IMR-90 (cell line): ENCODE measurements around the gene ARHGAP21. TPM values are rescaled to one million over a fixed set of nuclear protein-coding genes. Genes with fewer than 3 reads are reported as not detected.

ENCODE experiments used
- ATAC-seq: fragments of 200-7000 bp; cut with Tn5 transposase; 2 replicates; pipeline ENCODE4 v1.9.1; 2020; ENCODE audit warnings: low read depth, mild to moderate bottlenecking, moderate library complexity
- BruUV-seq: library from RNA; stranded (reverse); fragments of 400-500 nt; replicated peaks from 2 replicates; lab custom pipeline; 2021; lab: Mats Ljungman, UMichigan
- CTCF ChIA-PET: fragments of 300-600 bp; formaldehyde crosslinking; extraction: SDS; loops from one replicate; lab custom pipeline; 2021; ENCODE audit warnings: antibody characterized with exemption; lab: Yijun Ruan, JAX
- POLR2A ChIA-PET: fragments of 300-600 bp; sonication (Branson Sonifier 250); formaldehyde crosslinking; loops from one replicate; lab custom pipeline; 2022; ENCODE audit warnings: antibody characterized with exemption; ENCODE audit not compliant: unreplicated experiment; lab: Charles Lee
- DNase-seq: peaks from one replicate; pipeline ENCODE4 v3.0.0; 2013
- H2AFZ ChIP-seq: replicated peaks from 2 replicates; pipeline ENCODE3; 2013; ENCODE audit warnings: low read length, mild to moderate bottlenecking; ENCODE audit not compliant: poor library complexity
- H2AK5ac ChIP-seq: 2 replicates; pipeline ENCODE4 v1.6.1; 2013; ENCODE audit warnings: low read depth, low read length, inconsistent platforms
- H2AK9ac ChIP-seq: replicated peaks from 2 replicates; pipeline ENCODE3; 2013; ENCODE audit warnings: mild to moderate bottlenecking, low read depth, low read length, moderate library complexity; ENCODE audit not compliant: poor library complexity
- H2BK120ac ChIP-seq: 2 replicates; pipeline ENCODE4 v1.6.1; 2013; ENCODE audit warnings: low read depth, low read length, inconsistent platforms
- H2BK15ac ChIP-seq: 3 replicates; pipeline ENCODE4 v1.6.1; 2013; ENCODE audit warnings: low read depth, low read length, inconsistent platforms
- H2BK20ac ChIP-seq: 2 replicates; pipeline ENCODE4 v1.6.1; 2013; ENCODE audit warnings: low read depth, mild to moderate bottlenecking, inconsistent platforms, low read length, moderate library complexity
- H2BK5ac ChIP-seq: 2 replicates; pipeline ENCODE4 v1.6.1; 2013; ENCODE audit warnings: mild to moderate bottlenecking, low read depth, low read length, inconsistent platforms; ENCODE audit not compliant: poor library complexity, severe bottlenecking
- H3K14ac ChIP-seq: replicated peaks from 2 replicates; pipeline ENCODE4 v1.6.1; 2013; ENCODE audit warnings: low read depth, low read length, inconsistent platforms
- H3K18ac ChIP-seq: 2 replicates; pipeline ENCODE4 v1.6.1; 2013; ENCODE audit warnings: low read depth, low read length, control low read depth
- H3K23ac ChIP-seq: 2 replicates; pipeline ENCODE4 v1.6.1; 2013; ENCODE audit warnings: low read depth, low read length, inconsistent platforms
- H3K27ac ChIP-seq: 2 replicates; pipeline ENCODE4 v1.5.1; 2013; ENCODE audit warnings: mild to moderate bottlenecking, control low read depth, low read length; ENCODE audit not compliant: insufficient read depth
- H3K27me3 ChIP-seq: 2 replicates; pipeline ENCODE4 v1.6.1; 2013; ENCODE audit warnings: low read length; ENCODE audit not compliant: control insufficient read depth, insufficient read depth
- H3K36me3 ChIP-seq: 2 replicates; pipeline ENCODE4 v1.6.1; 2013; ENCODE audit warnings: low read length, mixed read lengths; ENCODE audit not compliant: control insufficient read depth, insufficient read depth
- H3K4ac ChIP-seq: 2 replicates; pipeline ENCODE4 v1.6.1; 2013; ENCODE audit warnings: low read depth, low read length, inconsistent platforms
- H3K4me1 ChIP-seq: 2 replicates; pipeline ENCODE4 v1.6.1; 2013; ENCODE audit warnings: low read length, mixed read lengths; ENCODE audit not compliant: control insufficient read depth, insufficient read depth
- H3K4me2 ChIP-seq: 2 replicates; pipeline ENCODE4 v1.6.1; 2013; ENCODE audit warnings: low read depth, mild to moderate bottlenecking, control low read depth, low read length, moderate library complexity
- H3K4me3 ChIP-seq: 2 replicates; pipeline ENCODE4 v1.5.1; 2013; ENCODE audit warnings: low read depth, mild to moderate bottlenecking, control low read depth, low read length, moderate library complexity; ENCODE audit not compliant: insufficient read depth
- H3K56ac ChIP-seq: 2 replicates; pipeline ENCODE4 v1.6.1; 2013; ENCODE audit warnings: low read length, inconsistent platforms; ENCODE audit not compliant: insufficient read depth; ENCODE audit errors: extremely low read depth
- H3K79me1 ChIP-seq, 2 experiments: 2 replicates each; pipeline ENCODE4 v1.6.1; 2013; ENCODE audit warnings: low read length in 2 of 2, inconsistent platforms in 1 of 2, low read depth in 1 of 2
- H3K9ac ChIP-seq: 2 replicates; pipeline ENCODE4 v1.6.1; 2013; ENCODE audit warnings: low read depth, low read length, control low read depth
- H3K9me1 ChIP-seq: 2 replicates; pipeline ENCODE4 v1.6.1; 2013; ENCODE audit warnings: low read length, inconsistent platforms; ENCODE audit not compliant: insufficient read depth
- H3K9me3 ChIP-seq: 2 replicates; pipeline ENCODE4 v1.6.1; 2013; ENCODE audit warnings: low read length; ENCODE audit not compliant: control insufficient read depth, insufficient read depth
- H4K20me1 ChIP-seq: 2 replicates; pipeline ENCODE4 v1.6.1; 2013; ENCODE audit warnings: low read length, inconsistent platforms; ENCODE audit not compliant: insufficient read depth
- H4K5ac ChIP-seq: 2 replicates; pipeline ENCODE4 v1.6.1; 2013; ENCODE audit warnings: mild to moderate bottlenecking, low read depth, low read length, control low read depth
- H4K8ac ChIP-seq, 2 experiments: 2 replicates each; pipeline ENCODE4 v1.6.1; 2013; ENCODE audit warnings: low read depth in 2 of 2, low read length in 2 of 2, control low read depth in 1 of 2, inconsistent platforms in 1 of 2
- H4K91ac ChIP-seq: 2 replicates; pipeline ENCODE4 v1.6.1; 2013; ENCODE audit warnings: low read depth, low read length, inconsistent platforms; ENCODE audit not compliant: insufficient read depth
- BHLHE40 ChIP-seq: fragments of 150-350 bp; IDR thresholded peaks from 2 replicates; pipeline ENCODE4 v1.6.1; 2016; ENCODE audit warnings: mild to moderate bottlenecking, low read depth, low read length
- CEBPB ChIP-seq: IDR thresholded peaks from 2 replicates; pipeline ENCODE4 v1.6.1; 2012; ENCODE audit warnings: low read depth, low read length, improper control_type of control experiment
- CHD1 ChIP-seq: IDR thresholded peaks from 2 replicates; pipeline ENCODE4 v1.6.1; 2012; ENCODE audit warnings: low read depth, low read length, improper control_type of control experiment
- FOS ChIP-seq: fragments of 150-350 bp; IDR thresholded peaks from 2 replicates; pipeline ENCODE4 v1.6.1; 2016; ENCODE audit warnings: low read depth, low read length
- MAFK ChIP-seq: IDR thresholded peaks from 2 replicates; pipeline ENCODE4 v1.6.1; 2012; ENCODE audit warnings: low read depth, low read length, improper control_type of control experiment
- NFE2L2 ChIP-seq: fragments of 150-350 bp; IDR thresholded peaks from 2 replicates; pipeline ENCODE4 v1.6.1; 2016; ENCODE audit warnings: low read depth, mild to moderate bottlenecking, low read length
- SMC3 ChIP-seq: fragments of 150-350 bp; IDR thresholded peaks from 2 replicates; pipeline ENCODE4 v1.6.1; 2016; ENCODE audit warnings: low read depth, mild to moderate bottlenecking, antibody characterized with exemption, low read length, moderate library complexity
- WGBS, 2 experiments: methylation state at CpG; one replicate each; pipeline versions ENCODE4 v1.1.5 to v1.1.7; 2013; ENCODE audit warnings: missing lambda C conversion rate in 2 of 2; ENCODE audit not compliant: insufficient read length in 1 of 2; ENCODE audit errors: extremely low coverage in 2 of 2; 5-methylcytosine and 5-hydroxymethylcytosine counted together
- dilution Hi-C: fragments of 300-500 bp; cut with HindIII; formaldehyde crosslinking; loops from one replicate; pipeline ENCODE4 v1.14.3; 2018; ENCODE audit warnings: low sequenced_read_pairs; ENCODE audit not compliant: unreplicated experiment
- in situ Hi-C: fragments of 300-500 bp; cut with MboI; formaldehyde crosslinking; loops from 3 replicates; pipeline ENCODE4 v1.14.3; 2019; ENCODE audit warnings: low sequenced_read_pairs, inconsistent platforms, mixed read lengths
- intact Hi-C: fragments of 100-400 bp; cut with micrococcal nuclease; formaldehyde crosslinking; loops from 2 replicates; pipeline ENCODE4 v1.10.0; 2022
- polyA plus RNA-seq, 3 experiments: library from polyadenylated mRNA; depleted of rRNA; stranded (reverse); fragments of >200 nt; gene quantifications; 2 replicates each; pipeline ENCODE4 v1.2.3, GENCODE V29; 2012; ENCODE audit warnings: low replicate concordance in 1 of 3
- total RNA-seq: library from RNA; depleted of rRNA; stranded (reverse); fragments of >200 nt; gene quantifications from 2 replicates; pipeline ENCODE4 v1.2.3, GENCODE V29; 2012
- TF ChIP-seq, protein P1 (sequence below): fragments of 150-350 bp; IDR thresholded peaks from 2 replicates; pipeline ENCODE4 v1.6.1; 2016; ENCODE audit warnings: low read depth, mild to moderate bottlenecking, low read length, moderate library complexity, borderline replicate concordance

ARHGAP21 gene
- total and polyA plus RNA-seq, 2 of the 4 experiments (the other 2 are of a cell fraction), result 43.3 to 94.3 TPM

DNA sequence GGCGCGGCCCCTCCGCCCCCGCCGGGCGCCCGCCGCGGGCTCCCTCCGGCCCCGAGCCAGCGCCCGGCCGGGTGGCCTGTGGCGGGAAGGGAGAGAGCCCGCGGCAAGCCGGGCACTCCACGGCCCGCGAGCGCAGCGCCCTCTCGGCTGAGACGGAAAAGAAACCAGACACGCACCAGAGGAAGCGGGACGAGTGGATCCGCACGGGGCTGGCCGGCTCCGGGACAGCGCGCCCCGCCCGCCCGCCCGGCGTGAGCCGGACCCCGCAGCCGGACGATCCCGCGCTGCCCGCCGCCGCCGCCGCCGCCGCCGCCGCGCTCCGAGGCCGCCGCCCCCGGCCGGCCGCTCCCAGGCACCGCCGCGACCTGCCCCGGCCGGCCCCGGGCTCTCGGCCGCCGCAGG, 300 bp downstream of the ARHGAP21 start:
- ChIA-PET CTCF (interaction anchor here (1.0 kb wide), 1 partner anchor 358 kb away, joined by 3 read pairs; no protein-coding TSS in a partner anchor), POLR2A (interaction anchor here (0.6 kb wide), 1 partner anchor 93 kb away, joined by 3 read pairs; no protein-coding TSS in a partner anchor)
- H3K14ac ChIP-seq, result no peak overlapping the region
- H3K27me3 ChIP-seq, result no peaks in the 10 kb centered on the region
- H3K27ac ChIP-seq, result peak overlapping the region; percentile 84
- dilution Hi-C loops, result no loop called here
- H2AK5ac ChIP-seq, result no peak overlapping the region
- peak overlapping the region; percentile 85; the same call in 1 of the 2 replicates for H3K9ac ChIP-seq
- ATAC-seq, result peak; percentile 4
- H2BK15ac ChIP-seq, result no peak overlapping the region
- H4K20me1 ChIP-seq, result peaks cover 16% of the 10 kb centered on the region
- peak overlapping the region; percentile 90 for H2AFZ ChIP-seq
- H2BK5ac ChIP-seq, result peak overlapping the region; percentile 49
- peak overlapping the region; percentile 58 for H3K4me3 ChIP-seq
- no peak overlapping the region for H3K23ac ChIP-seq
- in situ Hi-C loops, result loop anchor here (25.0 kb wide), 1 partner anchor 239 kb away; the partner anchor contains the start of gene PRTFDC1
- no peak overlapping the region; a peak in 2 of 4 replicates for H4K8ac ChIP-seq
- peaks cover 0 to 11% of the 10 kb centered on the region in 2 experiments; a peak in 2 of 4 replicates for H3K79me1 ChIP-seq
- H3K36me3 ChIP-seq, result peaks cover 6% of the 10 kb centered on the region
- intact Hi-C loops, result loop anchor here (2.0 kb wide), 1 partner anchor 235 kb away; no protein-coding TSS in a partner anchor
- H3K4me1 ChIP-seq, result no peaks in the 10 kb centered on the region
- WGBS, 2 experiments, result 0% methylated on average over 30 of the region's 70 CpGs; no CpG with 5 or more reads in 1 of the 2 experiments
- H3K9me1 ChIP-seq, result no peaks in the 10 kb centered on the region
- no peak overlapping the region for H3K56ac ChIP-seq
- H3K18ac ChIP-seq, result no peak overlapping the region
- peak; percentile 36 for DNase-seq
- no peak overlapping the region for H4K5ac ChIP-seq
- no peak overlapping the region for H2AK9ac ChIP-seq
- H2BK20ac ChIP-seq, result no peak overlapping the region
- H3K9me3 ChIP-seq, result no peaks in the 10 kb centered on the region
- H3K4me2 ChIP-seq, result no peak overlapping the region
- H4K91ac ChIP-seq, result no peak overlapping the region
- H3K4ac ChIP-seq, result no peak overlapping the region; the same call in 1 of the 2 replicates
- no peak overlapping the region for H2BK120ac ChIP-seq
- TF ChIP-seq SMC3 (no peak; the same call in 1 of the 2 replicates), NFE2L2 (no peak), MAFK (no peak), BHLHE40 (no peak), FOS (no peak), CHD1 (no peak), CEBPB (no peak)
- TF ChIP-seq, protein P1, sequence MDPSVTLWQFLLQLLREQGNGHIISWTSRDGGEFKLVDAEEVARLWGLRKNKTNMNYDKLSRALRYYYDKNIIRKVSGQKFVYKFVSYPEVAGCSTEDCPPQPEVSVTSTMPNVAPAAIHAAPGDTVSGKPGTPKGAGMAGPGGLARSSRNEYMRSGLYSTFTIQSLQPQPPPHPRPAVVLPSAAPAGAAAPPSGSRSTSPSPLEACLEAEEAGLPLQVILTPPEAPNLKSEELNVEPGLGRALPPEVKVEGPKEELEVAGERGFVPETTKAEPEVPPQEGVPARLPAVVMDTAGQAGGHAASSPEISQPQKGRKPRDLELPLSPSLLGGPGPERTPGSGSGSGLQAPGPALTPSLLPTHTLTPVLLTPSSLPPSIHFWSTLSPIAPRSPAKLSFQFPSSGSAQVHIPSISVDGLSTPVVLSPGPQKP, result no peak
- BruUV-seq, result no TSS peak
